Activated CD8-positive, alpha-beta memory T cell treated with anti-CD3 and anti-CD28 coated beads, Interleukin-2, amount 50 U/mL, for 4 hours (primary cell): ENCODE data around the gene PRMT1.
A peak's percentile ranks its signal among the peaks of the same experiment; 100 is the strongest.
"Not testable (repeated sequence)": the region's sequence is repeated elsewhere in the genome, so short reads cannot be mapped to it uniquely, and the experiment has no call there.

Experiments used
- DNase-seq: peaks from one replicate; pipeline ENCODE4 v3.0.0-alpha.2; 2020

The PRMT1 gene

GRCh38 chr19:49677231-49677900 lies at the start of gene PRMT1:
PRMT1 (plus strand) TSS chr19:49677271; CDS start chr19:49677281, 10 bp downstream.
- peak; percentile 54 for DNase-seq

- DNase-seq, result no peak
Measured at GRCh38 chr19:49629659-49630058, 47.4 kb upstream of the PRMT1 start.

DNA sequence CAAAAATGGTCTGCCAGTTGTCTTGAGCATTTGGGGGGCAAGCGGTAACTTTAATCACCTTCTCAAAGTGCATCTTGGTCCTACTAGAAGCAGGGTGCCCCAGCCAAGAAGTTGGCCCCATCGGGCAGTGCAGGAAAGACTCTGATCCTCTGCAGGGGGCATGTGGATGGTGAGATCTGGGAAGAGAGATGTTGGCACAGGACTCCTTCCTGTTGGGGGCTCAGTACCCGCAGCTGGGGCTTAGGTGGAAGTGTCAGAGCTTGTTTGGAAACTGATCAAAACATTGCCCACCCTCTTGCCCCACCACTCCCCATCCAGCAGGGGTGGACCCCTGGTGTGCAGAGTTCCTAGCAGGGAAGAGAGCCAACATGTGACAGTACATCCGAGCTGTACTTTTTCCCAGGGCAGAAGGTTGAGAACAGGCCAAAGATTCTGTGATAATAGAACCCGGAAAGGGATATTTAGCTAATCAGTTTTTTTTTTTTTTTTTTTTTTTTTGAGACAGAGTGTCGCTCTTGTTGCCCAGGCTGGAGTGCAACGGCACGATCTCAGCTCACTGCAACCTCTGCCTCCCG lies 46.0 kb upstream of the PRMT1 start:
- DNase-seq, result no peak

DNA sequence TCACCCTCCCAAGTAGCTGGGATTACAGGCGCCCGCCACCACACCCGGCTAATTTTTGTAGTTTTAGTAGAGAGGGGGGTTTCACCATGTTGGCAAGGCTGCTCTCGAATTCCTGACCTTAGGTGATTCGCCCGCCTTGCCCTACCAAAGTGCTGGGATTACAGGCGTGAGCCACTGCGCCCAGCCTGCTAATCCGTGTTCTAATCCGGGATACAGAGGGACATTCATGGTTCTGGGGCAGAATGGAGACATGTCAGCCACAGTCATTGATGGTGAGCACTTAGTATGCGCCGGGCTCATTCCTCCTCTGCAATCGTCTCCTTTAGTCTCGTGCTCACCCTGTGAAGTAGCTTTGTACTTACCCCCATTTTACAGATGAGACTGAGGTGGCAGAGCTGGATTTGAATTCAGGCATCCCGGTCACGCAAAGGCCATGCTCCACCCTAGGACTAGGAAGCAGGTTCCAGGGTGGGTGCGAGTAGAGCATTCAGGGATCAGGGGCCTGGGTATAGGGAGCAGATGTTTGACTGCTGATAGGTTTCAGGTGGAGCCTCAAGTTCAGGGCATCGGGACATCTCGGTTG lies 45.4 kb upstream of the PRMT1 start:
- DNase-seq, result no peak

GRCh38 chr19:49632576-49632975 lies 44.5 kb upstream of the PRMT1 start:
- DNase-seq, result no peak

DNA sequence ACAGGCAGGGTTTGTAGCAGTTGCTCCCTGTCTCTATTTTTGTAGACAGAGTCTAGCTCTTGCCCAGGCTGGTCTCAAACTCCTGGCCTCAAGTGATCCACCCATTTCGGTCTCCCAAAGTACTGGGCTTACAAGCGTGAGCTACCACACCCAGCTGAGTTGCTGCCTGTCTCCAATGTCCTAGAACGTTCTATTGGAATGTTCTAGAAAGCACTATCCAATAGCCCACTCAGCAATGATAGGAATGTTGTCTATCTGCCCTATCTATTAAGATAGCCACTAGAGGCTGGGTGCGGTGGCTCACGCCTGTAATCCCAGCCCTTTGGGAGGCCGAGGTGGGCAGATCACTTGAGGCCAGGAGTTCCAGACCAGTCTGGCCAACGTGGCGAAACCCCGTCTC lies 43.8 kb upstream of the PRMT1 start:
- DNase-seq, result not testable (repeated sequence)

- no peak for DNase-seq
Measured at GRCh38 chr19:49635530-49636232, 41.4 kb upstream of the PRMT1 start.

DNA sequence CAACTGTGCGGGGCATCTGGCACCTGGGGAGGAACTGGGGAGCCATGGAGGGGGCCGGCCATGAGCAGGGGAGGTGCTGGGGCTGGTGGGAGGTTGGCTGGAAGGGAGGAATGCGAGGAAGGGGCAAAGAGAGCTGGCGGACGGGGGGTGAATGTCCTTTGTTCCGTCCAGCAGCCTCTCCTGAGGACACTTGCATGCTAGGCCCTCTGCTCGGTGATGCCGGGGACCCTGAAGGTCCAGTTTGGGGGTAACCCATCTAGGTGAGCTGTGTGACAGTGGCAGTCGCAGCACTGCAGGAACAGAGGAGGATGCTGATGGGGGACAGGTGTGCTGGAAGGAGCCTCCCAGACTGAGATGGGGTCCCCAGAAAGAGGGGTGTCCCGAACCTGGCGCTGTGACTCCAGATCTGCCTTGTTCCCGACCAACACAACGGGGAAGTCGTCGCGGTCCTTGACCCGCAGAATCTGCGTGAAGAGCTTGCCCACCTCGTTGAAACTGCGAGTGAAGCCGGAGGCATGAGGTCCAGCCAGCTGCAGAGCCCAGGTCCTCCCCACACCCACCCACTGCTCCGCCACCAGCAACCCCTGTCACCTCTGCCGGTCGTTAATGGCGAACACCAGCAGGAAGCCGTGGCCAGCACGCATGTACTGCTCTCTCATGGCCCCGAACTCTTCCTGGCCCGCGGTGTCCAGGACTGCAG lies 40.7 kb upstream of the PRMT1 start:
- DNase-seq, result no peak

DNA sequence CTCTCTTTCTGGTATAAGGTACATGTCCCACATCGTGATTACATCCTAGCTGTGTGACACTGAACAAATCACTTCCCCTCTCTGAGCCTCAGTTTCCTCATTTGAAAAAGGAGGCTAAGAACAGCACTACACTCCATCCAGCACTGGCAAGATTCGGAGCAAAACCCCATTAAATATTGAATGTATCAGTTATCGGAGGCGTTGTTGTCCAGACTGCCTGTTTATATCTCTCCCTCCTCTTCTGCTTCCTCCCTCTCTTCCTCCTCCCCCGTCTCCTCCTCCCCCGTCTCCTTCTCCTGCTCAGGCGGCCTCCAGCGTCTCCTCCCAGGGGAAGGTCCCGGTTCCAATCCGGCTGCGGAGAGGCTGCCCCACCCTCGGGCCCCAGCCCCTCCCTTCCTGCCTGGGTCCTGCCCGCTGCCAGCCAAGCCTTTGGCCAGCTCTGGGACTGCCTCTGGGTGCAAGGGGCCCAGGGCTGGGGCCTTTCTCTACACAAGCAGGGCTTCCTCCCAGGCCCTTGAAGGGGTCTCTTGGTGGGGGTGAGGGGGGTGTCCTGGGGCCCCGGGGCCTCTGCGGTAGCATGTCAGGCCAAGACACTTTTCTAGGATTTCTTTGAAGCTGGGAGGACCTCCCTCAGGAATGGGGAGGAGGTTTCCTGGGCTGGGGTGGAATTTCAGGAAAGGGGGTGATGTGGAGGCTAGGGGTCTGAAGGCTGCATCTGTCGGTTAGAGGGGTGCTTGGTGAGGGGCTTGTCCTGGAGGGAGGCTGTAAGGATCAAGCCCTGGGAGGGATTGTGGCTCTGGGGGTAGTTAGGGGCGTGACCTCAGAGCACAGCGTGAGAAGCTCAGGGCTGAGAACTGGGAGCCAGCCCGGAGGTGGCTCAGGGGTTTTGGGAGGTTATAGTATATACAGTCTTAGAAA lies 39.0 kb upstream of the PRMT1 start:
- DNase-seq, result no peak

DNA sequence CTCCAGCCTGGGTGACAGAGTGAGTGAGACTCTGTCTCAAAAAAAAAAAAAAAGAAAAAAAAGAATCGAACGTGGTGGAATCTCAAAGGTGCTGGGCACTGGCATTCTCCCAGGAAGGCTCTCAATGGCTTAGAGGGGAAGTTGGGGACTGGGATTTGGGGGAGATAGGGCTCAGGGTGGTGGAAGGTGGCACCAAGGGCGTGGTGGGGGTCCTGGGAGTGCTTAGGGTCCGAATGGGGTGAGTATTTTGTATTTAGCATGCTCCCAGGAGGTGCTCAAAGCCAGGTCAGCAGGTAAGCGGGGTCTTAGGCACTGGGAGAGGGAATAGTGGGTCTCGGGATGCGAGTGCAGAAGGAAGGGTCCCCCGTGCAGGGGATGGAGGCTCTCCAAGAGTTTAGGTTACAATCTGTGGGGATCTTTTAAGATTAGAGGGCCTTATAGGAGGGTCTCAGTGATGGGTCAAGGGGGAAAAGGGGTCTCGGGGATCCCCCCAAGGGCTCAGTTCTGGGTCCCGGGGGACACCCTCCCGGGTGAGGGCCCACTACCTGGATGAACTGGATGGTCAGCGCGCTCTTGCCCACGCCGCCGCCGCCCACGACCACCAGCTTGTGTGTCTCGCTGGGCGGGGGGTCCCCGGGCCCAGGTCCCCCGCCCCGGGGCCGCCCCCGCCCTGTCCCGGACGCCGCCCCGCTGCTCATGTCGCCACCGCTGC lies 37.5 kb upstream of the PRMT1 start:
- no peak for DNase-seq

- DNase-seq, result peak; percentile 99
Measured at GRCh38 chr19:49640113-49640898, 36.8 kb upstream of the PRMT1 start, which contains the start of gene RRAS. RRAS (minus strand) TSS chr19:49640143; CDS start chr19:49640098, 45 bp downstream.

DNA sequence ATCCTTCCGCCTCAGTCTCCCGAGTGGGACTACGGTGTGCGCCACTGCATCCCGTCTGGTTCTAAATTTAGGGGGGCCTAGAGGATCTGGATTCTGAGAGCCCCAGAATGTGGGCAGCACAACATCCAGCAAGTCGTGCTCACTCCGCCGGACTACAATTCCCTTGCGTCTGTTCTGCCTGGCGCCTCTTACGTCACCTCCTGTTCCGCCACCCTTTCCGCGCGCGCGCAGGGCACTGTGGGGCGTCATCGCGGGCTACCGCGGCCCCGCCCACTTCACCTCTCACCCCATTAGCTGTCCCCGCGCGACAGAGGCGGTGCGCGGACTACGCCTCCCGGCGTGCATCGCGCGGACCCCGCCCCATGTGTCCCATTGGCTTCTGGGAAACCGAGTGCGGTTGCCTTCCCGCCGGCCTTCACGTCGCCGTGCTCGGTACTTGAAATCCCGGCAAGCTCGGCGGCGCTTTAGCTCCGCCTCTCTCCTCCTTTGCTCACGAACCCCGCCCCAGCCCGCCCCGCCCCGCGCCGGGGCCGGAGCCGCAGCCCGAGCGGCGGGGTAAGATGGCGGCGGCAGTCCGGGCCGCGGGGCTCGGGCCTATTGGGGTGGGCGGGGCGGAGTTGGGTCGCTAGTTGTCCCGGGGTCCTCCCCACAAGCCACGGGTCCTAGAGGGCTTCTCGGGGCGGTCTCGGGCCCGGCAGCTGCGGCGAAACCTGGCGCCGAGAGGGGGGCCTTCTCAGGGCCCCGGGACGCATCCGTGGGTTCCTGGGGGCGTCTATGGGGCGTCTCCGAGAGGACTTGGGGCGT lies 35.2 kb upstream of the PRMT1 start, which contains the start of gene SCAF1:
SCAF1 (plus strand) TSS at position 522 of the 804 bp plus-strand sequence. CDS start 2,818 bp downstream, outside the sequence.
- peak; percentile 98 for DNase-seq

GRCh38 chr19:49642492-49643035 lies 34.5 kb upstream of the PRMT1 start:
- no peak for DNase-seq

DNA sequence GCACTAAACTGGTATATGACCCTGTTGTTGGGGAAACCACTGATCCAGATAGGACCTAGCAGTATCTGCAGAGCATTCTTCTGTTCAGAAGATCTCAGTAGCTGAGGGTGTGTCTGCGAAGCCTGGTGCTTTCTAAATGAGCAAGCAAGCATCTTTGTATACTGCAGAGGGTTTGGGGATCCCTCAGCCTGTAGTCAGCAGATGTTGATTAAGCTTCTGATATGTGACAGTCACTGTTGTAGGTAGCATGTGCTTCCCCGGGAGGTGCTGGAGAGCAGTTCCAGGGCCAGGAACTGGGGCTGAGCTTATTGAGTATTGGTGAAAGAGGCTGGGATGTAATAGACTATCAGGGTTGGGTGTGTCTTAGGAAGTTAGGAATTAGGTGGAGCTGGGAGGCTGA lies 33.6 kb upstream of the PRMT1 start:
- no peak for DNase-seq

GRCh38 chr19:49645592-49645991 lies 31.5 kb upstream of the PRMT1 start:
- no peak for DNase-seq

DNA sequence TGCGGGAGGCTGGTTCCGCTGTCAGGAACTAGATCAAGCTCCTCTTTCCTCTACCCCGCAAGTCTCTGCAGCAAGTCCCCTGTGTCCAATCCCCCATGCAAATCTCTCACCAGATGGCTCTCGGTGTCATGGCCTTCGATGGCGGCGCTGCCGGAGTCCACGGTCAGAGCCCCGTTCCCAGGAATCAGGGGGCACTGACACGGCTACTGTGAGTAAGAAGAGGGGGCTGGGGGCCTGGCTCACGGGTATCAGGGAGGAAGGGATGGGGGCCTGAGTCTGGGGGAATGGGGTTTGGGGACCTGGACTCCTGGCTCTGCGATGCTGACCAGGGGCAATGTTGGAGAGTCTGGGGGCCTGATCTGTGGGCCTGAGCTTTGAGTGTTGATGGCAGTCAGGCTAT lies 31.1 kb upstream of the PRMT1 start:
- DNase-seq, result no peak

- no peak for DNase-seq
Measured at GRCh38 chr19:49646586-49646985, 30.5 kb upstream of the PRMT1 start.

DNA sequence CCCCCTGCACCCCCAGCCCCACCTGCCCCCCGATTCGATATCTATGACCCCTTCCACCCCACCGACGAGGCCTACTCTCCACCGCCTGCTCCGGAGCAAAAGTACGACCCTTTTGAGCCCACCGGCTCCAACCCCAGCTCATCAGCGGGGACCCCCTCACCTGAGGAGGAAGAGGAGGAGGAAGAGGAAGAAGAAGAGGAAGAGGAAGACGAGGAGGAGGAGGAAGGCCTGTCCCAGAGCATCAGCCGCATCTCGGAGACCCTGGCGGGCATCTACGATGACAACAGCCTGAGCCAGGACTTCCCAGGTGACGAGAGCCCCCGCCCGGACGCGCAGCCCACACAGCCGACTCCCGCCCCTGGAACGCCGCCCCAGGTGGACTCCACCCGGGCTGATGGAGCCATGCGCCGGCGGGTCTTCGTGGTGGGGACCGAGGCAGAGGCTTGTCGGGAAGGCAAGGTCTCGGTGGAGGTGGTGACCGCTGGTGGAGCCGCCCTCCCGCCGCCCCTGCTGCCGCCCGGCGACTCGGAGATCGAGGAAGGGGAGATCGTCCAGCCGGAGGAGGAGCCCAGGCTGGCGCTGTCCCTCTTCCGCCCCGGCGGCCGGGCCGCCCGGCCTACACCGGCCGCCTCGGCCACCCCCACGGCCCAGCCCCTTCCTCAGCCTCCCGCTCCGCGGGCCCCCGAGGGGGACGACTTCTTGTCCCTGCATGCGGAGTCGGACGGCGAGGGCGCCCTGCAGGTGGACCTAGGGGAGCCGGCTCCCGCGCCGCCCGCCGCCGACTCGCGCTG lies 25.8 kb upstream of the PRMT1 start:
- no peak for DNase-seq
